Gastrocnemius medialis (tissue), 4 donors: ENCODE results near the gene TTR. TPM values are rescaled to one million over a fixed set of nuclear protein-coding genes. Genes with fewer than 3 reads are reported as not detected.

Source experiments
- ATAC-seq, 2 donors: fragments of 150-250 bp; one replicate each; pipeline ENCODE4 v1.9.1; 2016
- DNase-seq, 2 donors: peaks; one replicate each; pipeline ENCODE4 v3.0.0-alpha.2; 2019
- H3K27ac ChIP-seq, 4 donors: fragments of 200-600 bp; sonication (generic); 1 replicate in 1 of 4; 2 replicates in 3 of 4; pipeline ENCODE4 v1.5.1; 2016 to 2018; ENCODE audit warnings: mild to moderate bottlenecking in 2 of 4, moderate library complexity in 1 of 4
- H3K27me3 ChIP-seq, 3 donors: fragments of 200-600 bp; sonication (generic) in 2 of 3; 1 replicate in 1 of 3; 2 replicates in 2 of 3; pipeline versions ENCODE4 v1.5.1 to v1.6.0; 2016 to 2019; ENCODE audit warnings: mild to moderate bottlenecking in 1 of 3, moderate library complexity in 1 of 3
- H3K36me3 ChIP-seq, 2 donors: fragments of 200-600 bp; sonication (generic) in 1 of 2; one replicate each; pipeline ENCODE4 v1.5.1; 2017 to 2018
- H3K4me1 ChIP-seq, 2 donors: fragments of 200-600 bp; sonication (generic) in 1 of 2; one replicate each; pipeline ENCODE4 v1.5.1; 2016 to 2017; ENCODE audit warnings: mild to moderate bottlenecking in 2 of 2
- H3K4me3 ChIP-seq, 4 donors: fragments of 200-600 bp; sonication (generic) in 3 of 4; 1 replicate in 1 of 4; 2 replicates in 3 of 4; pipeline ENCODE4 v1.5.1; 2016 to 2019; ENCODE audit warnings: mild to moderate bottlenecking in 2 of 4
- H3K9me3 ChIP-seq, 3 donors: fragments of 200-600 bp; sonication (generic) in 2 of 3; 1 replicate in 1 of 3; 2 replicates in 2 of 3; pipeline ENCODE4 v1.5.1; 2016 to 2019
- CTCF ChIP-seq, 5 experiments: fragments of 450-650 bp in 3 of 5; fragments of 200-600 bp in 2 of 5; sonication (generic) in 2 of 5; IDR thresholded peaks in 4 of 5; conservative IDR thresholded peaks in 1 of 5; 1 replicate in 4 of 5; 2 replicates in 1 of 5; pipeline ENCODE4 v1.5.1; 2016 to 2019; ENCODE audit warnings: antibody characterized with exemption in 5 of 5, mild to moderate bottlenecking in 3 of 5, moderate library complexity in 3 of 5
- POLR2A ChIP-seq, 2 donors: fragments of 450-650 bp; IDR thresholded peaks; one replicate each; pipeline ENCODE4 v1.6.1; 2017; ENCODE audit warnings: antibody characterized with exemption in 2 of 2, mild to moderate bottlenecking in 2 of 2, moderate library complexity in 2 of 2
- in situ Hi-C, 4 donors: fragments of 200-750 bp; cut with MboI; loops; one replicate each; pipeline versions ENCODE4 v1.15.0 to v1.8.0; 2017; ENCODE audit warnings: low sequenced_read_pairs in 4 of 4
- intact Hi-C: fragments of 100-400 bp; cut with DNase I; formaldehyde crosslinking; loops from one replicate; pipeline ENCODE4 v1.15.1; 2023; ENCODE audit warnings: low total_unique reads
- total RNA-seq, 4 donors: library from RNA; depleted of rRNA; stranded (reverse); fragments of >200 nt; gene quantifications; one replicate each; pipeline versions ENCODE4 v1.1.0 to v1.2.3, GENCODE V29; 2016

Gene TTR
- total RNA-seq, 4 donors from 2014 or later, result 1.4 to 4.4 TPM; not detected in 2

DNA sequence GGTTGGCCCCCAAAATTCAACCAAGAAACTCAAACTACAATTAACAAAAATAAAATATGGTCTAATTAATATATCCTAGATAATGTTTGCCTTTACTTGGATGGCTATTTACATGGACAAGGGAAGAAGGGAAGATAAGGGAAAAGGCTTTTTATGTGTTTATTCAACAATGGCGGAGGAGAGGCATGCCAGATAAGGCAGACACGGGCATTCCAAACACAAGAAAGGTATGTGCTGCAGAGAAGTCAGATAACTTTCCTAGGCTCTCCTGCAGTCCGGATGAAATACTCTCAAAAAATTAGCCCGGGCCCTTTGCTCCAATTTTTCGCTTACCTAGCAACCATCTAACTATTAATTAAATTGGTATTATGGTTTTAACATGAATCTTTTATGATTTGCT, 5.1 kb upstream of the TTR start:
- no peak overlapping the region for H3K27ac ChIP-seq
- in situ Hi-C loops, result no loop called here
- intact Hi-C loops, result no loop called here
- ATAC-seq (no peak), DNase-seq (no peak)
- H3K4me3 ChIP-seq, result no peak overlapping the region
- TF ChIP-seq POLR2A (IDR thresholded peaks at IDR 0.05) (no peak), CTCF (IDR thresholded peaks at IDR 0.05 in 4 of 5, conservative IDR thresholded peaks at IDR 0.05 in 1 of 5) (no peak)
- no peaks in the 10 kb centered on the region for H3K4me1 ChIP-seq
- no peaks in the 10 kb centered on the region for H3K9me3 ChIP-seq
- H3K27me3 ChIP-seq, result no peaks in the 10 kb centered on the region
- H3K36me3 ChIP-seq, result no peaks in the 10 kb centered on the region

- Histone ChIP-seq H3K27ac (no peak overlapping the region), H3K4me1 (no peaks in the 10 kb centered on the region), H3K36me3 (no peaks in the 10 kb centered on the region), H3K4me3 (no peak overlapping the region), H3K9me3 (no peaks in the 10 kb centered on the region), H3K27me3 (no peaks in the 10 kb centered on the region)
- DNase-seq (no peak), ATAC-seq (no peak)
- in situ Hi-C loops (no loop called here), intact Hi-C loops (no loop called here)
- TF ChIP-seq CTCF (IDR thresholded peaks at IDR 0.05 in 4 of 5, conservative IDR thresholded peaks at IDR 0.05 in 1 of 5) (no peak), POLR2A (IDR thresholded peaks at IDR 0.05) (no peak)
Measured at GRCh38 chr18:31587529-31587928, 4.1 kb upstream of the TTR start.

DNA sequence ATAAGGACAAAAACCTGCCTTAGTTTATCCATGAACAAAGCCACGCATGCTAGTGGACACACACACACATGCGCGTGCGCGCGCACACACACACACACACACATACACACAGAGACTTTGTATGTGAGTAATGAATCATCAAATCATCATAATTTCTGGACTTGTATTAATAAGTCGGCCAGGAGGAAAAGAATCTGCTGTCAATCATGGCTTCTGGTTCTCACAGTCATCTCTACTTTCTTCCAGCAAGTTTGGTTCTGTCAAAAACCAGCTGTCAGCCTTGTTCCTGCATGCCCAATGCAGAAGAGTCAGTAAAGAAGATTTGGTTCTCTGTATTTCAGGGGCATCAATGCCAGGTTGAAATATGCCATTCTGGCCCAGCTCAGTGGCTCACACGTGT, 1.1 kb upstream of the TTR start:
- Histone ChIP-seq H3K27ac (no peak overlapping the region), H3K4me1 (no peaks in the 10 kb centered on the region), H3K9me3 (no peaks in the 10 kb centered on the region), H3K4me3 (no peak overlapping the region), H3K36me3 (no peaks in the 10 kb centered on the region), H3K27me3 (no peaks in the 10 kb centered on the region)
- intact Hi-C loops, result no loop called here
- DNase-seq (no peak), ATAC-seq (no peak)
- TF ChIP-seq CTCF (IDR thresholded peaks at IDR 0.05 in 4 of 5, conservative IDR thresholded peaks at IDR 0.05 in 1 of 5), result no peak
- no peak for TF ChIP-seq POLR2A (IDR thresholded peaks at IDR 0.05)
- in situ Hi-C loops, result no loop called here

GRCh38 chr18:31591113-31591512, 564 bp upstream of the TTR start:
- ATAC-seq (no peak), DNase-seq (no peak)
- Histone ChIP-seq H3K27ac (no peak overlapping the region), H3K4me1 (no peaks in the 10 kb centered on the region), H3K27me3 (no peaks in the 10 kb centered on the region), H3K4me3 (no peak overlapping the region), H3K36me3 (no peaks in the 10 kb centered on the region), H3K9me3 (no peaks in the 10 kb centered on the region)
- no peak for TF ChIP-seq CTCF (IDR thresholded peaks at IDR 0.05 in 4 of 5, conservative IDR thresholded peaks at IDR 0.05 in 1 of 5)
- no peak for TF ChIP-seq POLR2A (IDR thresholded peaks at IDR 0.05)
- intact Hi-C loops, result no loop called here
- in situ Hi-C loops, result no loop called here

DNA sequence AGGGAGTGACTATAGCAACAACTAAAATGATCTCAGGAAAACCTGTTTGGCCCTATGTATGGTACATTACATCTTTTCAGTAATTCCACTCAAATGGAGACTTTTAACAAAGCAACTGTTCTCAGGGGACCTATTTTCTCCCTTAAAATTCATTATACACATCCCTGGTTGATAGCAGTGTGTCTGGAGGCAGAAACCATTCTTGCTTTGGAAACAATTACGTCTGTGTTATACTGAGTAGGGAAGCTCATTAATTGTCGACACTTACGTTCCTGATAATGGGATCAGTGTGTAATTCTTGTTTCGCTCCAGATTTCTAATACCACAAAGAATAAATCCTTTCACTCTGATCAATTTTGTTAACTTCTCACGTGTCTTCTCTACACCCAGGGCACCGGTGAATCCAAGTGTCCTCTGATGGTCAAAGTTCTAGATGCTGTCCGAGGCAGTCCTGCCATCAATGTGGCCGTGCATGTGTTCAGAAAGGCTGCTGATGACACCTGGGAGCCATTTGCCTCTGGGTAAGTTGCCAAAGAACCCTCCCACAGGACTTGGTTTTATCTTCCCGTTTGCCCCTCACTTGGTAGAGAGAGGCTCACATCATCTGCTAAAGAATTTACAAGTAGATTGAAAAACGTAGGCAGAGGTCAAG, 955 bp downstream of the TTR start:
- TF ChIP-seq POLR2A (IDR thresholded peaks at IDR 0.05), result no peak
- no peak for TF ChIP-seq CTCF (IDR thresholded peaks at IDR 0.05 in 4 of 5, conservative IDR thresholded peaks at IDR 0.05 in 1 of 5)
- H3K4me3 ChIP-seq, result no peak overlapping the region
- DNase-seq, result no peak
- intact Hi-C loops, result no loop called here
- no peak for ATAC-seq
- no peak overlapping the region for H3K27ac ChIP-seq
- no peaks in the 10 kb centered on the region for H3K4me1 ChIP-seq
- no peaks in the 10 kb centered on the region for H3K27me3 ChIP-seq
- in situ Hi-C loops, result no loop called here
- H3K36me3 ChIP-seq, result no peaks in the 10 kb centered on the region
- H3K9me3 ChIP-seq, result no peaks in the 10 kb centered on the region
